Ramos (cell line): Measurements from ENCODE around the gene RPS28.

Experiments used
- in situ Hi-C: fragments of 300-500 bp; cut with MboI; formaldehyde crosslinking; loops from one replicate; pipeline ENCODE4 v1.14.3; 2022; ENCODE audit warnings: low sequenced_read_pairs; ENCODE audit not compliant: unreplicated experiment

The RPS28 gene

GRCh38 chr19:8367327-8368001 is 46.2 kb downstream of the RPS28 start:
- in situ Hi-C loops: no loop called here

- in situ Hi-C loops: no loop called here
Measured at GRCh38 chr19:8370176-8371010, 49.1 kb downstream of the RPS28 start.

- in situ Hi-C loops: no loop called here
Measured at GRCh38 chr19:8371011-8371804, 49.9 kb downstream of the RPS28 start.
